ENCODE measurements around the gene DLG2.

DNA sequence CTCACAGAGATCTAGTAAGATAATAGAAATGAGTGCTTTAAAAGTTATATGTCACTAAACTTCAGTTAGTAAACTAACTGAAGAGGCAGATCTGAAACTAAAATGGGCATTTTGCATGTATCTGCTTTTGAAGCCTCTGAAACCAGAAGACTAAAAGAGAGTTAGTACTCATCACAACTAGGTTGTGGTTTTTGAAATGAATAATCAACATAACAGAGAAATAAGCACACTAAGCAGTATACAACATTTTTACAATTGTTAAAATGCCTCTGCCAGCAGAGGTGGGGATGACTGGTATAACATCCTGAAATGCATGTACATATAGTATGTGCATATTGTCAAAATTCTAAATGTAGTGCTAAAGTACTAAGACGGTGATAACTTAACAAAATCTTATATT lies 564.5 kb downstream of the DLG2 start:
- TF ChIP-seq, protein P1, sequence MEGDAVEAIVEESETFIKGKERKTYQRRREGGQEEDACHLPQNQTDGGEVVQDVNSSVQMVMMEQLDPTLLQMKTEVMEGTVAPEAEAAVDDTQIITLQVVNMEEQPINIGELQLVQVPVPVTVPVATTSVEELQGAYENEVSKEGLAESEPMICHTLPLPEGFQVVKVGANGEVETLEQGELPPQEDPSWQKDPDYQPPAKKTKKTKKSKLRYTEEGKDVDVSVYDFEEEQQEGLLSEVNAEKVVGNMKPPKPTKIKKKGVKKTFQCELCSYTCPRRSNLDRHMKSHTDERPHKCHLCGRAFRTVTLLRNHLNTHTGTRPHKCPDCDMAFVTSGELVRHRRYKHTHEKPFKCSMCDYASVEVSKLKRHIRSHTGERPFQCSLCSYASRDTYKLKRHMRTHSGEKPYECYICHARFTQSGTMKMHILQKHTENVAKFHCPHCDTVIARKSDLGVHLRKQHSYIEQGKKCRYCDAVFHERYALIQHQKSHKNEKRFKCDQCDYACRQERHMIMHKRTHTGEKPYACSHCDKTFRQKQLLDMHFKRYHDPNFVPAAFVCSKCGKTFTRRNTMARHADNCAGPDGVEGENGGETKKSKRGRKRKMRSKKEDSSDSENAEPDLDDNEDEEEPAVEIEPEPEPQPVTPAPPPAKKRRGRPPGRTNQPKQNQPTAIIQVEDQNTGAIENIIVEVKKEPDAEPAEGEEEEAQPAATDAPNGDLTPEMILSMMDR (IDR thresholded peaks at IDR 0.05; ENCODE audit: low read depth, low read length, poor library complexity, severe bottlenecking), result no peak
- TF ChIP-seq EZH2phosphoT487 (IDR thresholded peaks at IDR 0.05; ENCODE audit: borderline replicate concordance, low read length), result no peak

Measured in DOHH2 (cell line).